CD4-positive, alpha-beta T cell (primary cell): Measurements from ENCODE around the gene HES5. TPM values are rescaled to one million over a fixed set of nuclear protein-coding genes. Genes with fewer than 3 reads are reported as not detected.

Experiments used
- ATAC-seq: fragments of 200-7000 bp; cut with Tn5 transposase; one replicate; pipeline ENCODE4 v1.10.0; 2022; ENCODE audit warnings: mild to moderate bottlenecking; ENCODE audit not compliant: poor library complexity
- CTCF ChIA-PET: fragments of 350-600 bp; sonication (Branson Sonifier 250); formaldehyde crosslinking; loops from one replicate; lab custom pipeline; 2021; ENCODE audit warnings: antibody characterized with exemption, inconsistent platforms; lab: Charles Lee
- POLR2A ChIA-PET: fragments of 350-600 bp; sonication (Branson Sonifier 250); formaldehyde crosslinking; loops from one replicate; lab custom pipeline; 2021; ENCODE audit warnings: antibody characterized with exemption, inconsistent platforms; lab: Charles Lee
- DNase-seq, 14 experiments: peaks; one replicate each; pipeline ENCODE4 v3.0.0-alpha.2; 2013 to 2020; ENCODE audit warnings: mixed read lengths in 2 of 14
- H3K27ac ChIP-seq, 2 donors: one replicate each; pipeline versions ENCODE4 v1.5.1 to v1.7.0; 2013; ENCODE audit warnings: low read length in 2 of 2, low read depth in 1 of 2, mild to moderate bottlenecking in 1 of 2
- H3K27me3 ChIP-seq, 2 experiments: 1 replicate in 1 of 2; 2 replicates in 1 of 2; pipeline versions ENCODE4 v1.6.1 to v1.7.0; 2013; ENCODE audit warnings: low read length in 2 of 2, control low read depth in 1 of 2, mild to moderate bottlenecking in 1 of 2, moderate library complexity in 1 of 2; ENCODE audit not compliant: insufficient read depth in 2 of 2, control insufficient read depth in 1 of 2
- H3K36me3 ChIP-seq: one replicate; pipeline ENCODE4 v1.6.1; 2013; ENCODE audit warnings: low read length, control low read depth; ENCODE audit not compliant: insufficient read depth
- H3K4me1 ChIP-seq: one replicate; pipeline ENCODE4 v1.6.1; 2013; ENCODE audit warnings: low read length, control low read depth; ENCODE audit not compliant: insufficient read depth
- H3K4me3 ChIP-seq: one replicate; pipeline ENCODE4 v1.5.1; 2013; ENCODE audit warnings: mild to moderate bottlenecking, low read length, moderate library complexity
- H3K9me3 ChIP-seq, 2 experiments: 1 replicate in 1 of 2; 2 replicates in 1 of 2; pipeline versions ENCODE4 v1.6.1 to v1.7.0; 2013; ENCODE audit warnings: low read length in 2 of 2, mild to moderate bottlenecking in 2 of 2, control low read depth in 1 of 2, moderate library complexity in 1 of 2; ENCODE audit not compliant: control insufficient read depth in 1 of 2, insufficient read depth in 1 of 2
- H3K27ac Mint-ChIP-seq: one replicate; pipeline ENCODE4 v1.8.0; 2020; ENCODE audit warnings: mixed read lengths
- H3K27me3 Mint-ChIP-seq: one replicate; pipeline ENCODE4 v1.8.0; 2021; ENCODE audit warnings: mixed read lengths
- H3K36me3 Mint-ChIP-seq: one replicate; pipeline ENCODE4 v1.8.0; 2021; ENCODE audit warnings: low read depth, mixed read lengths
- H3K4me1 Mint-ChIP-seq: one replicate; pipeline ENCODE4 v1.8.0; 2021; ENCODE audit warnings: low read depth, mixed read lengths
- H3K4me3 Mint-ChIP-seq: one replicate; pipeline ENCODE4 v1.8.0; 2020; ENCODE audit warnings: mild to moderate bottlenecking, mixed read lengths
- H3K9me3 Mint-ChIP-seq: one replicate; pipeline ENCODE4 v1.8.0; 2020; ENCODE audit warnings: mixed read lengths
- CTCF ChIP-seq: fragments of 200-600 bp; IDR thresholded peaks from one replicate; pipeline ENCODE4 v1.8.0; 2022; ENCODE audit warnings: antibody characterized with exemption, mild to moderate bottlenecking
- intact Hi-C, 2 experiments: fragments of 100-400 bp; cut with DNase I in 1 of 2; cut with micrococcal nuclease in 1 of 2; formaldehyde crosslinking; loops; one replicate each; pipeline versions ENCODE4 v1.15.1 to v1.9.0; 2023 to 2025; cut with DNase I, micrococcal nuclease
- total RNA-seq, 174 experiments: library from RNA in 2 of 174; stranded (reverse) in 2 of 174; gene quantifications; one replicate each; pipeline ENCODE4 v1.2.3 and lab custom pipeline; 2021 to 2026

HES5 gene
- total RNA-seq, 2 experiments from 2014 or later: not detected

- Mint-ChIP-seq H3K27me3 (no peaks in the 10 kb centered on the region), H3K4me1 (peaks cover 38% of the 10 kb centered on the region), H3K9me3 (no peaks in the 10 kb centered on the region), H3K36me3 (peaks cover 36% of the 10 kb centered on the region), H3K27ac (peak overlapping the region; percentile 98), H3K4me3 (peak overlapping the region; percentile 86)
- Histone ChIP-seq H3K36me3 (peaks cover 50% of the 10 kb centered on the region), H3K4me1 (peaks cover 68% of the 10 kb centered on the region), H3K27ac (peak overlapping the region; percentile 96), H3K27me3 (no peaks in the 10 kb centered on the region), H3K4me3 (peak overlapping the region; percentile 99), H3K9me3 (no peaks in the 10 kb centered on the region)
- DNase-seq (no peak), ATAC-seq (no peak)
- intact Hi-C loops: no loop called here
- TF ChIP-seq CTCF: no peak
- ChIA-PET CTCF (interaction anchor here (1.3 kb wide), 1 partner anchor 27 kb away, joined by 4 read pairs; no protein-coding TSS in a partner anchor), POLR2A (interaction anchor here (0.9 to 5.7 kb wide), 5 partner anchors 11 to 363 kb away, joined by 3 to 133 read pairs (median 6); partner anchors contain the start of genes FAAP20 and PRXL2B)
These were observed 27.7 kb upstream of the HES5 start for GRCh38 chr1:2557482-2558400.

GRCh38 chr1:2556678-2557481 lies 26.8 kb upstream of the HES5 start:
- POLR2A ChIA-PET: interaction anchor here (0.5 to 5.7 kb wide), 18 partner anchors 8 to 362 kb away, joined by 3 to 133 read pairs (median 6); partner anchors contain the start of genes FAAP20, HES5, MORN1 and PANK4
- Histone ChIP-seq H3K36me3 (peaks cover 44% of the 10 kb centered on the region), H3K27ac (peak overlapping the region; percentile 96), H3K9me3 (no peaks in the 10 kb centered on the region), H3K4me3 (peak overlapping the region; percentile 99), H3K27me3 (no peaks in the 10 kb centered on the region), H3K4me1 (peaks cover 65% of the 10 kb centered on the region)
- Mint-ChIP-seq H3K9me3 (no peaks in the 10 kb centered on the region), H3K36me3 (peaks cover 33% of the 10 kb centered on the region), H3K27ac (peak overlapping the region; percentile 98), H3K4me1 (peaks cover 38% of the 10 kb centered on the region), H3K4me3 (peak overlapping the region; percentile 97), H3K27me3 (no peaks in the 10 kb centered on the region)
- DNase-seq (peak in 4 of 14 experiments; percentile 36 to 68 (median 52)), ATAC-seq (no peak)
- CTCF ChIA-PET: interaction anchor here (0.8 to 3.0 kb wide), 5 partner anchors 8 to 33 kb away, joined by 3 to 38 read pairs (median 5); no protein-coding TSS in a partner anchor
- TF ChIP-seq CTCF: no peak
- intact Hi-C loops: loop anchor here in 1 of 2 experiments (1.0 kb wide), 2 partner anchors 21 to 28 kb away; no protein-coding TSS in a partner anchor

DNA sequence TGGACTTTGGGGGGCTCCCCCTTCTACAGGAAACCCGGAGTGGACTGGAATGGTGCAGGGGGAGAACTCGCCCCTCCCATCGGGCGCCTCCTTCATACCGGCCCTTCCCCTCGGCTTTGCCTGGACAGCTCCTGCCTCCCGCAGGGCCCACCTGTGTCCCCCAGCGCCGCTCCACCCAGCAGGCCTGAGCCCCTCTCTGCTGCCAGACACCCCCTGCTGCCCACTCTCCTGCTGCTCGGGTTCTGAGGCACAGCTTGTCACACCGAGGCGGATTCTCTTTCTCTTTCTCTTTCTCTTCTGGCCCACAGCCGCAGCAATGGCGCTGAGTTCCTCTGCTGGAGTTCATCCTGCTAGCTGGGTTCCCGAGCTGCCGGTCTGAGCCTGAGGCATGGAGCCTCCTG lies 26.2 kb upstream of the HES5 start, which contains the start of gene TNFRSF14:
Gene TNFRSF14 (plus strand): TSS at position 95 of the 401 bp plus-strand sequence. CDS start 294 bp downstream, at position 389.
- intact Hi-C loops: loop anchor here in 1 of 2 experiments (1.0 kb wide), 2 partner anchors 22 to 29 kb away; no protein-coding TSS in a partner anchor
- no peaks in the 10 kb centered on the region for H3K9me3 Mint-ChIP-seq

More for the DNA sequence above, 26.2 kb upstream of the HES5 start, which contains the start of gene TNFRSF14:
- Mint-ChIP-seq H3K27me3 (no peaks in the 10 kb centered on the region), H3K27ac (peak within 1 kb of the TSS; percentile 98), H3K36me3 (peaks cover 27% of the 10 kb centered on the region), H3K4me3 (peak within 1 kb of the TSS; percentile 97), H3K4me1 (peaks cover 35% of the 10 kb centered on the region)
- Histone ChIP-seq H3K27me3 (no peaks in the 10 kb centered on the region), H3K36me3 (peaks cover 38% of the 10 kb centered on the region), H3K9me3 (no peaks in the 10 kb centered on the region), H3K4me1 (peaks cover 59% of the 10 kb centered on the region), H3K4me3 (peak within 1 kb of the TSS; percentile 99), H3K27ac (peak within 1 kb of the TSS; percentile 96)
- ATAC-seq (peak; percentile 79), DNase-seq (peak; percentile 54 to 90 (median 62))
- CTCF ChIA-PET: interaction anchor here (0.8 to 3.0 kb wide), 5 partner anchors 9 to 32 kb away, joined by 3 to 38 read pairs (median 5); no protein-coding TSS in a partner anchor
- POLR2A ChIA-PET: interaction anchor here (0.5 to 5.7 kb wide), 20 partner anchors 9 to 362 kb away, joined by 3 to 133 read pairs (median 6); partner anchors contain the start of genes FAAP20, HES5, MORN1 and PANK4
- TF ChIP-seq CTCF: peak; percentile 24
